ENCODE measurements around the gene R3HCC1L. TPM values are rescaled to one million over a fixed set of nuclear protein-coding genes. Genes with fewer than 3 reads are reported as not detected.
A peak's percentile ranks its signal among the peaks of the same experiment; 100 is the strongest.

Gene R3HCC1L
- total RNA-seq, 6 donors from 2014 or later, result 13.2 to 24.1 (median 16.3) TPM

GRCh38 chr10:98268694-98269431 is 134.4 kb downstream of the R3HCC1L start:
- Histone ChIP-seq H3K9me3 (no peaks in the 10 kb centered on the region), H3K4me3 (peak overlapping the region; percentile 11 to 61 (median 55)), H3K27ac (peak overlapping the region; percentile 62 to 80 (median 76)), H3K27me3 (peaks cover 0 to 9% (median 0%) of the 10 kb centered on the region in 4 donors), H3K4me1 (peaks cover 16 to 26% (median 22%) of the 10 kb centered on the region in 4 donors), H3K36me3 (no peaks in the 10 kb centered on the region)
- TF ChIP-seq POLR2AphosphoS5 (IDR thresholded peaks at IDR 0.05) (no peak), CTCF (IDR thresholded peaks at IDR 0.05) (no peak), POLR2A (IDR thresholded peaks at IDR 0.05) (no peak), EP300 (IDR thresholded peaks at IDR 0.05) (no peak)
- no peak for ATAC-seq (ENCODE audit: low FRiP score in 2 of 2)
- 17 to 41% methylated on average over 7 to 15 of the region's 17 CpGs for WGBS, 2 donors
- DNase-seq, result no peak

- ATAC-seq (ENCODE audit: low FRiP score in 2 of 2), result peak; percentile 63 to 84
- no peaks in the 10 kb centered on the region for H3K36me3 ChIP-seq
- no peaks in the 10 kb centered on the region for H3K9me3 ChIP-seq
- no peak overlapping the region for H3K4me3 ChIP-seq
- peaks cover 0 to 9% (median 0%) of the 10 kb centered on the region in 4 donors for H3K27me3 ChIP-seq
- TF ChIP-seq POLR2AphosphoS5 (IDR thresholded peaks at IDR 0.05) (peak; percentile 11 to 38), EP300 (IDR thresholded peaks at IDR 0.05) (no peak)
- peak in 1 of 2 donors; percentile 64 for DNase-seq
- peak overlapping the region; percentile 62 to 80 (median 76) for H3K27ac ChIP-seq
- peaks cover 16 to 26% (median 22%) of the 10 kb centered on the region in 4 donors for H3K4me1 ChIP-seq
- 20 to 32% methylated on average over 1 to 8 of the region's 8 CpGs for WGBS, 2 donors
These were observed 135.0 kb downstream of the R3HCC1L start for GRCh38 chr10:98269435-98269912.

GRCh38 chr10:98270073-98270740 is 135.8 kb downstream of the R3HCC1L start:
- Histone ChIP-seq H3K4me1 (peaks cover 16 to 26% (median 22%) of the 10 kb centered on the region in 4 donors), H3K36me3 (no peaks in the 10 kb centered on the region), H3K27ac (peak overlapping the region in 3 of 4 donors; percentile 31 to 78 (median 62)), H3K9me3 (no peaks in the 10 kb centered on the region), H3K27me3 (peaks cover 0 to 9% (median 0%) of the 10 kb centered on the region in 4 donors), H3K4me3 (no peak overlapping the region)
- no peak for ATAC-seq (ENCODE audit: low FRiP score in 2 of 2)
- no peak for TF ChIP-seq EP300 (IDR thresholded peaks at IDR 0.05)
- no peak for DNase-seq
- WGBS, 2 donors, result 45 to 62% methylated on average over 10 of the region's 10 CpGs

GRCh38 chr10:98270786-98271185 is 136.3 kb downstream of the R3HCC1L start:
- ATAC-seq (ENCODE audit: low FRiP score in 2 of 2), result no peak
- Histone ChIP-seq H3K4me1 (peaks cover 16 to 26% (median 22%) of the 10 kb centered on the region in 4 donors), H3K27ac (no peak overlapping the region)

GRCh38 chr10:98272245-98272644 is 137.8 kb downstream of the R3HCC1L start:
- DNase-seq (no peak), ATAC-seq (ENCODE audit: low FRiP score in 2 of 2) (no peak)
- Histone ChIP-seq H3K4me3 (no peak overlapping the region), H3K36me3 (no peaks in the 10 kb centered on the region), H3K4me1 (peaks cover 16 to 26% (median 22%) of the 10 kb centered on the region in 4 donors), H3K9me3 (no peaks in the 10 kb centered on the region), H3K27me3 (peaks cover 0 to 9% (median 0%) of the 10 kb centered on the region in 4 donors), H3K27ac (no peak overlapping the region)
- 54 to 82% methylated on average over 8 of the region's 8 CpGs for WGBS, 2 donors
- TF ChIP-seq POLR2A (IDR thresholded peaks at IDR 0.05), result no peak
- no peak for TF ChIP-seq EP300 (IDR thresholded peaks at IDR 0.05)
- no peak for TF ChIP-seq CTCF (IDR thresholded peaks at IDR 0.05)
- no peak for TF ChIP-seq POLR2AphosphoS5 (IDR thresholded peaks at IDR 0.05)

More at GRCh38 chr10:98270786-98271185, 136.3 kb downstream of the R3HCC1L start:
- no peak for DNase-seq
- TF ChIP-seq CTCF (IDR thresholded peaks at IDR 0.05), result no peak
- TF ChIP-seq EP300 (IDR thresholded peaks at IDR 0.05), result no peak
- no peak for TF ChIP-seq POLR2AphosphoS5 (IDR thresholded peaks at IDR 0.05)
- no peak for TF ChIP-seq POLR2A (IDR thresholded peaks at IDR 0.05)
- Histone ChIP-seq H3K9me3 (no peaks in the 10 kb centered on the region), H3K27me3 (peaks cover 0 to 9% (median 0%) of the 10 kb centered on the region in 4 donors), H3K4me3 (no peak overlapping the region), H3K36me3 (no peaks in the 10 kb centered on the region)
- 91 to 100% methylated on average over 1 to 2 of the region's 2 CpGs for WGBS, 2 donors
